Smooth muscle cell (in vitro differentiated cells): ENCODE results near the gene HAGHL. TPM values are rescaled to one million over a fixed set of nuclear protein-coding genes. Genes with fewer than 3 reads are reported as not detected.
A peak's percentile ranks its signal among the peaks of the same experiment; 100 is the strongest.
"Not testable (repeated sequence)": the region's sequence is repeated elsewhere in the genome, so short reads cannot be mapped to it uniquely, and the experiment has no call there.

Experiments
- DNase-seq: peaks from one replicate; lab custom pipeline; 2025; ENCODE audit not compliant: unreplicated experiment; lab: John Stamatoyannopoulos, UW
- H2AFZ ChIP-seq: fragments of 200-600 bp; sonication (generic); 2 replicates; pipeline ENCODE4 v1.6.0; 2016; ENCODE audit warnings: antibody characterized with exemption, low read depth, mild to moderate bottlenecking
- H3F3A ChIP-seq: fragments of 200-600 bp; sonication (generic); 2 replicates; pipeline ENCODE4 v1.6.0; 2017; ENCODE audit warnings: antibody characterized with exemption, low read depth
- H3K27ac ChIP-seq: fragments of 200-600 bp; sonication (generic); 2 replicates; pipeline ENCODE4 v1.5.1; 2016; ENCODE audit warnings: low read depth, mild to moderate bottlenecking
- H3K27me3 ChIP-seq: fragments of 200-600 bp; sonication (generic); 2 replicates; pipeline ENCODE4 v1.6.1; 2016; ENCODE audit warnings: low read depth, mild to moderate bottlenecking
- H3K36me3 ChIP-seq: fragments of 200-600 bp; sonication (generic); 2 replicates; pipeline ENCODE4 v1.5.1; 2016; ENCODE audit warnings: low read depth
- H3K4me1 ChIP-seq: fragments of 200-600 bp; sonication (generic); 2 replicates; pipeline ENCODE4 v1.5.1; 2016; ENCODE audit warnings: low read depth
- H3K4me2 ChIP-seq: fragments of 200-600 bp; sonication (generic); 2 replicates; pipeline ENCODE4 v1.6.0; 2016; ENCODE audit warnings: mild to moderate bottlenecking
- H3K4me3 ChIP-seq: fragments of 200-600 bp; sonication (generic); 2 replicates; pipeline ENCODE4 v1.5.1; 2016; ENCODE audit warnings: mild to moderate bottlenecking
- H3K79me2 ChIP-seq: fragments of 200-600 bp; sonication (generic); 2 replicates; pipeline ENCODE4 v1.6.0; 2016; ENCODE audit warnings: low read depth, mild to moderate bottlenecking
- H3K9ac ChIP-seq: fragments of 200-600 bp; sonication (generic); 2 replicates; pipeline ENCODE4 v1.6.0; 2016; ENCODE audit warnings: low read depth
- H3K9me3 ChIP-seq: fragments of 200-600 bp; sonication (generic); replicated peaks from 2 replicates; pipeline ENCODE4 v1.5.1; 2016; ENCODE audit warnings: low read depth
- H4K20me1 ChIP-seq: fragments of 200-600 bp; sonication (generic); 2 replicates; pipeline ENCODE4 v1.6.0; 2016; ENCODE audit warnings: low read depth
- CTCF ChIP-seq: fragments of 200-600 bp; sonication (generic); IDR thresholded peaks from 2 replicates; pipeline ENCODE4 v1.5.1; 2017; ENCODE audit warnings: borderline replicate concordance, mild to moderate bottlenecking, antibody characterized with exemption; ENCODE audit not compliant: insufficient read depth, poor library complexity, severe bottlenecking
- WGBS: methylation state at CpG from one replicate; pipeline ENCODE4 v1.1.7; 2016; ENCODE audit warnings: low lambda C conversion rate; 5-methylcytosine and 5-hydroxymethylcytosine counted together
- polyA plus RNA-seq: library from polyadenylated mRNA; unstranded; fragments of >200 nt; fragmentation: Nextera tagmentation; extraction: Ambion mirVana; gene quantifications from 2 replicates; pipeline ENCODE4 v1.2.1, GENCODE V29; 2016
- total RNA-seq: library from RNA; depleted of rRNA; stranded (reverse); fragments of >200 nt; gene quantifications from 2 replicates; pipeline ENCODE4 v1.2.3, GENCODE V29; 2014

Gene HAGHL
- total and polyA plus RNA-seq, 2 experiments from 2014 or later: 3.2 to 23.1 TPM

DNA sequence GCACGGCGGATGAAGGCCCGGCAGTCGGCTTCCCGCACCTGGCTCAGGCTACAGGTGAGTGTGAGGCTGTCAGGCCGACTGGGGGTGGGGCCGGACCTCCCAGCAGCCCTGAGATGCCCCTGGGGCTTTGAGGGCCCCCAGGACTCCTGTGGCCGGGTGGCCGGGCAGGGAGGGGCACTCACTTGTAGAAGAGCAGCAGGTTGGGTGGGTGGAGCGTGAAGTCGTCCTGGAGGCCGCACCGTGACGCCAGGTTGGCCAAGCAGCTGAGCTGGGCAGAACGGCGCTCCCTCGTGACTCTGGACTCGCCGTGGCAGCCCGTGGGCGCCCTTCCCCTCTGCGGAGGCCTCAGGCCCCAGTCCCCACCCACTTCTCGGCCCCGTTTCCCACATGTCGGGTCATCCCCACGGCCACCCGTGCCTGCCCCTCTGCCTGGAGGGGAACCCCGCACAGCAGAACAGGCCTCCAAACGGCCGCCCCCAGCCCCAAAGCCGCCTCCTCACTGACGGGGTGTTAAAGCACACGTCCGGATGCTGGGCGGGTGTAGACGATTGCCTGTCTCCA, 48.4 kb downstream of the HAGHL start:
- Histone ChIP-seq H3K9me3 (no peaks in the 10 kb centered on the region), H2AFZ (no peak overlapping the region), H4K20me1 (no peaks in the 10 kb centered on the region), H3K27ac (no peak overlapping the region), H3K9ac (no peak overlapping the region), H3K79me2 (no peaks in the 10 kb centered on the region), H3K4me1 (no peaks in the 10 kb centered on the region), H3K27me3 (no peaks in the 10 kb centered on the region), H3K36me3 (no peaks in the 10 kb centered on the region), H3K4me2 (no peak overlapping the region), H3K4me3 (no peak overlapping the region), H3F3A (no peaks in the 10 kb centered on the region)
- WGBS: 87% methylated on average over 23 of the region's 36 CpGs
- DNase-seq: no peak
- TF ChIP-seq CTCF: no peak

DNA sequence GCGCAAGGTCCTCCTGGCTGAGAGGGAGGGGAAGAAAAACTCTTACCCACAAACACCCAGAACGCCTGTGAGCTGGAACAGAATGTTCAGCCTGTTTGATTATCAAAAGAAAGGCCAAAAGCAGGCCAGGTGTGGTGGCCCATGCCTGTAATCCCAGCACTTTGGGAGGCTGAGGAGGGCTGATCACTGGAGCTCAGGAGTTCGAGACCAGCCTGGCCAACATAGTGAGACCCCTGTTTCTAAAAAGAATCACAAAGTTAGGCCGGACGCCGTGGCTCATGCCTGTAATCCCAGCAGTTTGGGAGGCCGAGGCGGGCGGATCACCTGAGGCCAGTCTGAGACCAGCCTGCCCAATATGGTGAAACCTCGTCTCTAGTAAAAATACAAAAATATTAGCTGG, 49.4 kb downstream of the HAGHL start:
- not testable (repeated sequence) for H2AFZ ChIP-seq, H3K4me1 ChIP-seq, H4K20me1 ChIP-seq, H3K79me2 ChIP-seq, H3K4me2 ChIP-seq, H3F3A ChIP-seq, H3K27ac ChIP-seq, H3K9me3 ChIP-seq, H3K36me3 ChIP-seq, H3K27me3 ChIP-seq, DNase-seq, H3K9ac ChIP-seq, H3K4me3 ChIP-seq
- WGBS: 96% methylated on average over 10 of the region's 10 CpGs

DNA sequence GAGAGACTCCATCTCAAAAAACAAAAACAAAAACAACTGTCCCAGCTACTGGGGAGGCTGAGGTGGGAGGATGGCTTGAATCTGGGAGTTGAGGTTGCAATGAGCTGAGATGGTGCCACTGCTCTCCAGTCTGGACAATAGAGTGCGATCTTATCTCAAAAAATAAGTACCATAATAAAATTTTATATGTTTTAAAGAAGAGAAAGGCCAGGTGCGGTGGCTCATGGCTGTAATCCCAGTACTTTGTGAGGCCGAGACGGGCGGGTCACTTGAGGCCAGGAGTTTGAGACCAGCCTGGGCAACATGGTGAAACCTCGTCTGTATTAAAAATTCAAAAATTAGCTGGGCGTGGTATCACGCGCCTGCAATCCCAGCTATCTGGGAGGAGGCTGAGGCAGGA, 49.9 kb downstream of the HAGHL start:
- Histone ChIP-seq H3K9me3 (no peaks in the 10 kb centered on the region), H3K79me2 (no peaks in the 10 kb centered on the region), H3K36me3 (no peaks in the 10 kb centered on the region), H3K27me3 (no peaks in the 10 kb centered on the region), H3K27ac (no peak overlapping the region), H3K9ac (no peak overlapping the region), H3K4me2 (no peak overlapping the region), H2AFZ (no peak overlapping the region), H3K4me1 (no peaks in the 10 kb centered on the region), H3K4me3 (no peak overlapping the region), H3F3A (no peaks in the 10 kb centered on the region), H4K20me1 (no peaks in the 10 kb centered on the region)
- 95% methylated on average over 9 of the region's 9 CpGs for WGBS
- DNase-seq: no peak
- TF ChIP-seq CTCF: no peak

- 46% methylated on average over 16 of the region's 16 CpGs for WGBS
- H3K4me3 ChIP-seq: no peak overlapping the region
- no peak overlapping the region for H3K9ac ChIP-seq
- no peak for DNase-seq
- no peaks in the 10 kb centered on the region for H3K9me3 ChIP-seq
- no peaks in the 10 kb centered on the region for H3K4me1 ChIP-seq
- no peaks in the 10 kb centered on the region for H3K79me2 ChIP-seq
- no peaks in the 10 kb centered on the region for H3F3A ChIP-seq
- no peak overlapping the region for H2AFZ ChIP-seq
- no peak for TF ChIP-seq CTCF
- H3K4me2 ChIP-seq: peak overlapping the region; percentile 17
- H3K36me3 ChIP-seq: no peaks in the 10 kb centered on the region
- H3K27me3 ChIP-seq: no peaks in the 10 kb centered on the region
- no peaks in the 10 kb centered on the region for H4K20me1 ChIP-seq
- no peak overlapping the region for H3K27ac ChIP-seq
These were observed 50.9 kb downstream of the HAGHL start for GRCh38 chr16:777826-778225.
